Kidney (tissue), 14 donors: ENCODE measurements around the gene SYTL2. TPM values are rescaled to one million over a fixed set of nuclear protein-coding genes. Genes with fewer than 3 reads are reported as not detected.
A peak's percentile ranks its signal among the peaks of the same experiment; 100 is the strongest.

Experiments used
- DNase-seq, 5 donors: peaks; one replicate each; pipeline ENCODE4 v3.0.0-alpha.2; 2013 to 2020
- FAIRE-seq: peaks from 2 replicates; lab custom pipeline; 2012; peaks lifted over from hg19 to GRCh38; lab: Jason Lieb, UNC
- H3K27ac ChIP-seq, 2 donors: one replicate each; pipeline ENCODE4 v1.7.0; 2013; ENCODE audit warnings: low read depth in 2 of 2, low read length in 2 of 2, inconsistent platforms in 1 of 2
- H3K27me3 ChIP-seq: one replicate; pipeline ENCODE4 v1.7.1; 2013; ENCODE audit warnings: low read length, inconsistent platforms; ENCODE audit not compliant: control insufficient read depth, insufficient read depth
- H3K36me3 ChIP-seq, 3 donors: one replicate each; pipeline versions ENCODE4 v1.7.0 to v1.7.1; 2013; ENCODE audit warnings: low read length in 3 of 3, control low read depth in 1 of 3, inconsistent platforms in 1 of 3; ENCODE audit not compliant: insufficient read depth in 3 of 3, control insufficient read depth in 2 of 3
- H3K4me1 ChIP-seq, 3 donors: one replicate each; pipeline versions ENCODE4 v1.7.0 to v1.7.1; 2013; ENCODE audit warnings: low read length in 3 of 3, inconsistent platforms in 1 of 3, low read depth in 1 of 3; ENCODE audit not compliant: control insufficient read depth in 2 of 3, insufficient read depth in 2 of 3
- H3K4me3 ChIP-seq, 3 donors: one replicate each; pipeline versions ENCODE4 v1.7.0 to v1.8.1; 2013; ENCODE audit warnings: low read length in 3 of 3, control low read depth in 1 of 3, inconsistent platforms in 1 of 3
- H3K9ac ChIP-seq, 3 donors: one replicate each; pipeline versions ENCODE4 v1.7.0 to v1.7.1; 2013; ENCODE audit warnings: low read length in 3 of 3, control low read depth in 1 of 3, inconsistent platforms in 1 of 3
- H3K9me3 ChIP-seq, 3 donors: one replicate each; pipeline versions ENCODE4 v1.7.0 to v1.7.1; 2013; ENCODE audit warnings: low read length in 3 of 3, control low read depth in 1 of 3, inconsistent platforms in 1 of 3; ENCODE audit not compliant: control insufficient read depth in 2 of 3, insufficient read depth in 1 of 3
- intact Hi-C: fragments of 100-400 bp; cut with DNase I; formaldehyde crosslinking; loops from one replicate; pipeline ENCODE4 v1.11.1; 2022
- polyA plus RNA-seq: library from polyadenylated mRNA; stranded (reverse); fragments of 350-450 nt; fragmentation: Illumina TruSeq; extraction: RNeasy Lipid Tissue Mini Kit (QIAGEN cat#74804); gene quantifications from one replicate; pipeline ENCODE4 v1.2.3, GENCODE V29; 2014; ENCODE audit warnings: low read depth, low replicate concordance; ENCODE audit not compliant: insufficient read depth
- total RNA-seq: library from RNA; stranded (reverse); fragmentation: NEBNext Ultra II Directional; extraction: Animal tissue kit (Norgen Biotek cat#: 25700); gene quantifications from one replicate; pipeline ENCODE4 v1.2.1, GENCODE V29; 2021
- TF ChIP-seq, protein P1 (sequence below): IDR thresholded peaks from 3 replicates; pipeline ENCODE4 v1.5.1; 2012; ENCODE audit warnings: mild to moderate bottlenecking, moderate library complexity, borderline replicate concordance; ENCODE audit not compliant: insufficient read depth; ENCODE audit errors: extremely low read depth
- donor health status: control.
- donor health status: control.
- donor health status: control.
- donor health status: control.
- donor health status: control.
- donor health status: DM: yes; HTN: yes; CAD: no.
- donor health status: Normal renal cell carcinoma (clear cell type).

Gene SYTL2
- total and polyA plus RNA-seq, 2 donors from 2014 or later = 19.8 to 187 TPM

DNA sequence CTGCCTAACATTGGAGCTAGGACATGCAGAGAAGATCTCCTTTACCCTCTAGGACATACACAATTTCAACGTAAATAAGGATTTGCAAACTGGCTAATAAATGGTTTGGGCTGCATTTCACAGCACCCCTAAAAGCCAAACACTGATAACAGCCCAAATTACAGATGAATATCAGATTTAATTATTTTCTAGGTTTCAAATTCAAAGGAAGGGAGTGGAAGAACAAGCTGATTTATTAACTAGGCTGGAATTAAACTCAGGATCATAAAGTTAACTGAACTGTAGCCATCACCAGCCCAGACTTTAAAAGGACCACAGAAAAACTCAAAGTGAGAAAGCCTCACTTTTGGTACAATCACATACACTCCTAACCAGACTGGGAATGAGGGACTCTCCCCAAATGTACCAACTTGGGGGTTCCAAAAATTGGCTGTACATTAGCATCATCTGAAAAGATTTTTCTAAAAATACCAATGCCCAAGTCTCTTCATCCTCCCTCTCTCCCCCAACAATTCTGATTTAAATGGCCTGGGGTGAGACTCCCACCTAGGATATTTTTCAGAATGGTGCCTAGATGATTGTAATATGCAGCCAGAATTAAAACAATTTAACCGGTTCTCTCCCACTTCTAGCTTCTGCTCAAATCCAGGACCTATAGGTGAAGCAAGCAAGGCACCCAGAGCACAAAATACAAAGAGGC lies 43.5 kb downstream of the SYTL2 start:
- peak overlapping the region in 1 of 3 donors; percentile 5 for H3K9ac ChIP-seq
- H3K27ac ChIP-seq = peak overlapping the region; percentile 53 to 75
- intact Hi-C loops = no loop called here
- H3K27me3 ChIP-seq = no peaks in the 10 kb centered on the region
- DNase-seq (peak in 3 of 5 donors; percentile 19 to 90 (median 87)), FAIRE-seq (no peak)
- H3K4me1 ChIP-seq = peaks cover 14 to 25% (median 16%) of the 10 kb centered on the region in 3 donors
- TF ChIP-seq, protein P1, sequence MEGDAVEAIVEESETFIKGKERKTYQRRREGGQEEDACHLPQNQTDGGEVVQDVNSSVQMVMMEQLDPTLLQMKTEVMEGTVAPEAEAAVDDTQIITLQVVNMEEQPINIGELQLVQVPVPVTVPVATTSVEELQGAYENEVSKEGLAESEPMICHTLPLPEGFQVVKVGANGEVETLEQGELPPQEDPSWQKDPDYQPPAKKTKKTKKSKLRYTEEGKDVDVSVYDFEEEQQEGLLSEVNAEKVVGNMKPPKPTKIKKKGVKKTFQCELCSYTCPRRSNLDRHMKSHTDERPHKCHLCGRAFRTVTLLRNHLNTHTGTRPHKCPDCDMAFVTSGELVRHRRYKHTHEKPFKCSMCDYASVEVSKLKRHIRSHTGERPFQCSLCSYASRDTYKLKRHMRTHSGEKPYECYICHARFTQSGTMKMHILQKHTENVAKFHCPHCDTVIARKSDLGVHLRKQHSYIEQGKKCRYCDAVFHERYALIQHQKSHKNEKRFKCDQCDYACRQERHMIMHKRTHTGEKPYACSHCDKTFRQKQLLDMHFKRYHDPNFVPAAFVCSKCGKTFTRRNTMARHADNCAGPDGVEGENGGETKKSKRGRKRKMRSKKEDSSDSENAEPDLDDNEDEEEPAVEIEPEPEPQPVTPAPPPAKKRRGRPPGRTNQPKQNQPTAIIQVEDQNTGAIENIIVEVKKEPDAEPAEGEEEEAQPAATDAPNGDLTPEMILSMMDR = no peak
- H3K36me3 ChIP-seq = no peaks in the 10 kb centered on the region
- peak overlapping the region in 2 of 3 donors; percentile 26 to 33 for H3K4me3 ChIP-seq
- peaks cover 0 to 6% (median 0%) of the 10 kb centered on the region in 3 donors for H3K9me3 ChIP-seq

GRCh38 chr11:85766721-85767161 lies 44.2 kb downstream of the SYTL2 start:
- H3K27ac ChIP-seq = peak overlapping the region; percentile 43 to 75
- DNase-seq = peak in 3 of 5 donors; percentile 18 to 78 (median 64)
- TF ChIP-seq, protein P1 = no peak

GRCh38 chr11:85764796-85765195 lies 46.1 kb downstream of the SYTL2 start:
- Histone ChIP-seq H3K4me1 (peaks cover 16 to 21% (median 18%) of the 10 kb centered on the region in 3 donors), H3K36me3 (no peaks in the 10 kb centered on the region), H3K4me3 (no peak overlapping the region), H3K9me3 (peaks cover 0 to 6% (median 0%) of the 10 kb centered on the region in 3 donors), H3K27me3 (no peaks in the 10 kb centered on the region), H3K9ac (no peak overlapping the region), H3K27ac (no peak overlapping the region)
- FAIRE-seq = no peak
- intact Hi-C loops = no loop called here
- TF ChIP-seq, protein P1 = no peak
- DNase-seq = no peak

More at GRCh38 chr11:85766721-85767161, 44.2 kb downstream of the SYTL2 start:
- intact Hi-C loops = no loop called here
- Histone ChIP-seq H3K9me3 (peaks cover 0 to 6% (median 0%) of the 10 kb centered on the region in 3 donors), H3K9ac (peak overlapping the region in 2 of 3 donors; percentile 5 to 6), H3K36me3 (no peaks in the 10 kb centered on the region), H3K4me3 (peak overlapping the region in 2 of 3 donors; percentile 26 to 33), H3K27me3 (no peaks in the 10 kb centered on the region), H3K4me1 (peaks cover 14 to 25% (median 16%) of the 10 kb centered on the region in 3 donors)
- no peak for FAIRE-seq
